ENCODE measurements around the gene PDE4C. TPM values are rescaled to one million over a fixed set of nuclear protein-coding genes. Genes with fewer than 3 reads are reported as not detected.

The PDE4C gene
- 6.2 TPM in 1 of 2 replicates, not detected in the other for total RNA-seq

GRCh38 chr19:18225702-18226468 lies at the start of gene PDE4C:
Gene PDE4C, minus strand, starts transcription at chr19:18226438. Its CDS starts 23 bp downstream, at chr19:18226415.

GRCh38 chr19:18274219-18274780 lies 48.1 kb upstream of the PDE4C start, which contains the start of gene IQCN:
Gene IQCN, minus strand, starts transcription at chr19:18274452. Its CDS starts 4,974 bp downstream, at chr19:18269478.

GRCh38 chr19:18203863-18204393 lies 22.3 kb downstream of the PDE4C start, which contains the start of gene RAB3A:
Gene RAB3A, minus strand, starts transcription at chr19:18204042. Its CDS starts 1,302 bp downstream, at chr19:18202740.

GRCh38 chr19:18192673-18193387 lies 33.4 kb downstream of the PDE4C start, which contains the start of gene MPV17L2:
Gene MPV17L2, plus strand, starts transcription at chr19:18193218. Its CDS starts 64 bp downstream, at chr19:18193282.

Other genes with a start within 250 kb of the PDE4C start
- gene ARRDC2, start 218.3 kb downstream of the PDE4C start, total RNA-seq = 11.4 and 13.3 TPM in 2 replicates
- not detected in 2 replicates for gene IL12RB1, start 139.5 kb downstream of the PDE4C start, total RNA-seq
- 4.3 and 7.1 TPM in 2 replicates for gene MAST3, start 128.7 kb downstream of the PDE4C start, total RNA-seq
- 48.8 and 49.8 TPM in 2 replicates for gene PIK3R2, start 73.3 kb downstream of the PDE4C start, total RNA-seq
- 3.5 TPM in 1 of 2 replicates, not detected in the other for gene IFI30, start 52.6 kb downstream of the PDE4C start, total RNA-seq
- 36.8 and 55.7 TPM in 2 replicates for gene MPV17L2, start 33.2 kb downstream of the PDE4C start, total RNA-seq
- 2.0 and 2.2 TPM in 2 replicates for gene RAB3A, start 22.4 kb downstream of the PDE4C start, total RNA-seq
- gene IQCN, start 48.0 kb upstream of the PDE4C start, total RNA-seq = 0.47 and 1.8 TPM in 2 replicates
- 364 and 374 TPM in 2 replicates for gene JUND, start 55.2 kb upstream of the PDE4C start, total RNA-seq
- gene LSM4, start 96.6 kb upstream of the PDE4C start, total RNA-seq = 150 and 182 TPM in 2 replicates
- 6.1 and 32.4 TPM in 2 replicates for gene PGPEP1, start 114.2 kb upstream of the PDE4C start, total RNA-seq
- gene GDF15, start 159.7 kb upstream of the PDE4C start, total RNA-seq = 28.9 and 61.3 TPM in 2 replicates
- 0.12 TPM in 1 of 2 replicates, not detected in the other for gene LRRC25, start 171.2 kb upstream of the PDE4C start, total RNA-seq
- gene SSBP4, start 193.0 kb upstream of the PDE4C start, total RNA-seq = 159 and 208 TPM in 2 replicates
- 27.2 and 49.5 TPM in 2 replicates for gene ISYNA1, start 211.7 kb upstream of the PDE4C start, total RNA-seq